Right ventricle myocardium inferior (tissue), 1 donor: ENCODE results near the gene RXFP4. TPM values are rescaled to one million over a fixed set of nuclear protein-coding genes. Genes with fewer than 3 reads are reported as not detected.

Experiments
- ATAC-seq: fragments of 200-7000 bp; cut with Tn5 transposase; one replicate; pipeline ENCODE4 v1.9.1; 2020; ENCODE audit warnings: mild to moderate bottlenecking, moderate library complexity
- DNase-seq: peaks from one replicate; pipeline ENCODE4 v3.0.0; 2021; ENCODE audit errors: missing footprints
- intact Hi-C: fragments of 100-400 bp; cut with DNase I; formaldehyde crosslinking; loops from one replicate; pipeline ENCODE4 v1.11.0; 2022
- total RNA-seq: library from RNA; stranded (reverse); fragmentation: NEBNext Ultra II Directional; extraction: Animal tissue kit (Norgen Biotek cat#: 25700); gene quantifications from one replicate; pipeline ENCODE4 v1.2.1, GENCODE V29; 2021
- donor health status: DM: no; HTN: yes; CAD: no; lungs with severe emphysema.

RXFP4 gene
- total RNA-seq, 1 donor from 2014 or later = not detected

DNA sequence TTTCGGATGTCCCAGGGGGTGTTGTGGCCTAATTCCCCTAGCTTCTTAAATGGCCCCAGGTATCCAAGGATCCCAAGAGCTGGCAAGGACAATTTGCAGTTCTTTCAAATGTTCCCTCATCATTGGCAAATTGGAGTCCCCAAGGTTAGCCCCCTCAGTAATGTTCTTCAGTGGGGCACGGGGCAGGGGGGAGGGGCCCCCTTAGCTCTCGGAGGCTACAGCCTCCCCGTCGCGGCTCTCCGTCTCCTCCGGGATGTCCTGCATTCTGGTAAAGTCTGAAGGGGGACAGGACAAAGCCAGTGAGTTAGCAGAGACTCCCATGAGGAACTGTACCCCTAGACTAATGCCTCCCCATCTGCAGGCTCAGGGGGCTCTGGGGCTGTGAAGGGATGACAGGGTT is 6.3 kb downstream of the RXFP4 start:
- intact Hi-C loops = no loop called here
- ATAC-seq (no peak), DNase-seq (no peak)

DNA sequence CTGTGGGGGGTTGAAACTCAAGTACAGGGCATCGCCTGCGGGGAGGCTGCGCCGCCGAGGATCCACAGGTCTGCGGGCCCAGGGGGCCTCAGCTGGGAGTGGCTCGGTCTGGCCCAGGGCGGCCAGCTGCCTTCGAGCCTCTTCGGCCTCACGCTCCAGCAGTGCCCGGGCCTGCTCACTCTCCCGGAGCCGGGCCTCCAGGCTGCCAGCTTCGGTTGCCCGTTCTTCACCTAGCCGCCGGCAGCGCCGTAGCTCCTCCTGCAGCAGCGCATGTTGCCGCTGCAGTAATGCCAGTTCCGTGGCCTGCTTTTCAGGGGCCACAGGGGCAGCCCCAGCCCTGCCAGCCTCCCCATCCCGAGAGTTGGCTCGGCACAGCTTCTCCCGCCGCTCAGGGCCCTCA is 9.4 kb downstream of the RXFP4 start:
- no peak for ATAC-seq
- DNase-seq = no peak
- intact Hi-C loops = no loop called here

DNA sequence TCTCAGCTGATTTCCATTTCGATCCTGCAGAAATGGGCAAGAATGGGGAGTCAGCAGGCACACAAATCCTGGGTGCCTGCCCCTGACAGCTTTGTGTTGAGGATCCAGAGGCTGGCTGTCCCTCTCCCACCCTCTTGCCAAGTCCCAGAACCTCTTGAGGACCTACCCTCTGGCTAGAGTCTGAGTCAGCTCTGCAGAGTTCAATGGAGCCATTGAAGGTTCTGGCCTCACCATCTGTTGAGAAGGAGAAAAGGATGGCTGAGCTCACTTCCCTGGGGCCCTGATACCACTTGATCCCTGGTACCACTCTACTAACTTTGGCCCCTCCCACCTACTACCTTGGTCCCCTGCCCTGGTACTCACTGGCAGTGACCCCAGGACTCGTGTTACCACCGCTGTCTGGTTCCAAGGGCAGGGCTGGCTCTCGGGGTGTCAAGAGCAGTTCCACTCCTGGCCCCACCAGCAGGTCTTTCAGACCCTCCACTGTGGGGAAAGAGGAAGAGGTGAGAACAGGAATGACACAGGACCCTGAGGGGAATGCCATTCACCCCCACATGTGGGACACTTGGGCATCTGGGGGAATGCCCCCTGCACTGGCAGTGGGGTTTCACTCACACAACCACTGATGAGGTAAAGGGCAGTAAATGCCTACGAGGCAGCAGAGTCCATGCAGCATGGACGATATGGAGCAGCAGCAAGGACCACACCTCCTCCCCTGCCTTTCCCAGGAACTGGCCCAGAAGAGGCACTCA is 10.5 kb downstream of the RXFP4 start:
- ATAC-seq (no peak), DNase-seq (no peak)
- intact Hi-C loops = no loop called here

DNA sequence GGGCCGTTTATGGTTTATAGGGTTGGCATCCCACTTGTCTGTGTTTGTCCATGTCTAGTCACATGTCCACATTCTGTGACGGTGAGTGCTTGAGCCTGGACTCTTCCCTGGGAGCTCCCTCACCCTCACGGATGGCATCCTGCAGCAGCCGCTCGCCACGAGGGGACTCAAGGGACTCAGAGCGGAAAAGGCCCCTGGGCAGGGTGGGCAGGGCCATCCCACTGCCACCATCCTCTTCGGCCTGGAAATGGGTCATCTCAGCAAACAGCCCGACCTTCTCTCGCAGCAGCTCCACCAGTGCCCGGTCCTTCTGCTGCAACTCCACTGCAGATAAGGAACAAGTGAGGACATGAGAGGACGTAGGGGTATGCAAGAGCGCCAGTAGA is 11.1 kb downstream of the RXFP4 start:
- no peak for DNase-seq
- no peak for ATAC-seq
- intact Hi-C loops = no loop called here

DNA sequence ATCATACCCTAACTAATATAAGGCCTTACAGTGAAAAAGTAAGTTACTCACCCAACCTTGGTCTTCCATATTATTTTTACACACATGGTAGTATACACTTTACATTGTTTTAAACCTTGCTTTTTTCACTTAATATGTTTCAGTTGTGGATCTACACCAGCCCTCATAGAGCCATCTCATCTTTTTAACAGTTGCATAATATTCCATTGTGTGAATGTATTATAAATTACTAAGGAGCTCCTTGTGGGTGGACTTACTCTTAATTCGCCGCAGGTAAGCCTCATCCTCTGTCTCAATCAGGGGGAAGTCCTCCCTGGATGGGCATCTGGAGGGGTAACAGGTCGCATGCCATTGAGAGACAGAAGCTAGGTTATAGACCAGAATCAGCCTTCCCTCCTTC is 13.2 kb downstream of the RXFP4 start:
- DNase-seq (no peak), ATAC-seq (no peak)
- intact Hi-C loops = loop anchor here (5.0 kb wide), 1 partner anchor 38 kb away; no protein-coding TSS in a partner anchor

DNA sequence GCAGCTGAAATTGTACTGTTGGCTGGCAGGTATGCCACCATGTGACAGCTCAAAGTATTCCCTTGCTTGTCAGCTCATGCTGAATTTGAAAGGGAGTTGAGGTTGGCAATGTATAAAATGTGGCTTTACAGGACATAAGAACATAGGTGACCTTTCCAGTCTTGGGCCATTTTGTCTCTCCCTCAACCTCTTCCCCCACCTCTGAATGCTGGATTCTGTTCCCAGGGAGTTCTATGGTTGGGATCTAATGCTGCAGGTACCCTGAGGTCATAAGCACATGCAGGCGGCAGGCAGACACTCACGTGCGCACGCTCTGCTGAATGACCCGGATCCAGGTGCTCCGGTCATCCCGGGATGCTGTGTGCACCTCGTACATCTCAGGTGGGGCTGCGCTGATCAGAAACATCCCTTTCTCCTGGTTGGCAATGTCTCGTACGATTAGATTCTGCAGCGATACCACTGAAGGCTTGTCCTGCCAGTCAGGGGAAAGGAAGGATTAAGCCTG is 16.0 kb downstream of the RXFP4 start:
- intact Hi-C loops = loop anchor here (5.0 kb wide), 1 partner anchor 35 kb away; no protein-coding TSS in a partner anchor
- ATAC-seq (no peak), DNase-seq (no peak)

DNA sequence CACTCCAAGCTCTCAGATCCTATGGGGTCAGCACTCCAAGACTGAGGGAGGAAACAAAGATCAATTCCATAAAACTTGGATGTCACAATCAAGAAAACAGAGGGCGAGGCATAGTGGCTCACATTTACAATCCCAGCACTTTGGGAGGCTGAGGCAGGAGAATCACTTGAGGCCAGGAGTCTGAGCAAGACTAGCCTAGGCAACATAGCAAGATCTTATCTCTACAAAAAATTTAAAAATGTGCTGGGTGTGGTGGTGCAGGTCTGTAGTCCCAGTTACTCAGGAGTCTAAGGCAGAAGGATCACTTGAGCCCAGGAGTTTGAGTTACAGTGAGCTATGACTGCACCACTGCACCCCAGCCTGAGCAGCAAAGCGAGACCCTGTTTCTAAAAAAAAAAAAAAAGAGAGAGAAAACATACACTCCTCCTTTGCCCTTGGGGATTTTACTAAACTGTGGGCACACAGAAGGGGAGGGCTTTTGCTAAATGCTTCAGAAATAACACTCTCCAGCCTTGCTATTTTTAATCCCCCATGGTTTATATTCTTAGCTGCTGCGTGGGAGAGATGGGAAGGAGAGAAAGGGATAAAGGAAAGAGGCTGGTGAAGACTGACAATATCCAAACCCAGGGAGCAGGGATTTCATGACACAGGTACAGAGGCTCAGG is 18.8 kb downstream of the RXFP4 start:
- ATAC-seq = no peak

DNA sequence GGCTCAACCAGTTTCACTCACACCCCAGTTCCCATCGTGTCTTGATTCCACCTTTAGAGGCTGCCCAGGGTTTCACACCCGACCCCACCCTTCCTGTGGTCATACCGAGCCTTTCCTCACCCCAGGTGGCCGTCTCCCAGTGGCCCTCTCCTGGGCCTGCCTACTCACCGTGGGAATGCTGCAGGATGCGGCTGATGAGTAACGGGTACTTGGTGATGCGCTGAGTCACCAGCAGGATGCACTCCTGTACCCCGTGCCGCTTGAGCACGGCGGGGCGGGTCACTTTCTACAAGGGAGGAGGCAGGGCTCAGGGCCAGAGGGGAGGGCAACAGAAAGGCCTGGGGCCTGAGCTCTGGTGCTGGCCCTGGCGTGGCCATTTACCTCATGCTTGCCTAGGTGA is 20.5 kb downstream of the RXFP4 start:
- intact Hi-C loops = loop anchor here (2.0 kb wide), 2 partner anchors 17 to 21 kb away; partner anchors contain the start of genes ARHGEF2 and RXFP4
- ATAC-seq (peak; percentile 39), DNase-seq (peak; percentile 83)

More for the DNA sequence above, 18.8 kb downstream of the RXFP4 start:
- DNase-seq = no peak
- intact Hi-C loops = no loop called here

DNA sequence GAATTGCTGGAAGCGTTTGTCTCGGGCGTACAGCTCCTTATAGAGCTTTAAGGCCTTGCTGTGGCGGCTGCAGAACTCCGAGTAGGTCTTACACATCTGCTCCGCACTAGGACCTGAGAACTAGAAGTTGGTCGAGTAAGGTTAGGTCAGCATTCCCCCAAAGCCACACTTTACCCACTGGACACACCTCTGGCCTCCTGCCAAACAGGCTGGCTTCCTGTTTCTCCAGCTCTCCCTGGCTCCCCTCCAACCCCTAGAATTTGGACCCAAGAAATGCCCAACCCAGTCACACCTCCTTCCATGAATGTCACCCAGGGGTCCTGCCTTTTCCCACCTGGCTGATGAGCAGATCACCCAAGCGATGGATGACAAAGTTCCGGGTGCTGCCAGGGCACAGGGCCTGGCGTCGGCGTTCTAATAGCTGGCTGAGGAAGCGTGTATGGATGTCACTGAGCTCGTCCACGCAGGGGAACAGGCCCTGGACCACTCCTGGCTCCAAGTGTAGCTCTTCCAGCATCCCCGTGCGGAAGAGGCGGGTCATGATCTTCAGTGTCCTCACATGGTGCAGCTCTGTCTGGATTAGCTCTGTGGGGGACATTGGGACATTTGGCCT is 21.3 kb downstream of the RXFP4 start:
- DNase-seq (peak; percentile 76), ATAC-seq (no peak)
- intact Hi-C loops = loop anchor here (2.0 kb wide), 2 partner anchors 16 to 22 kb away; partner anchors contain the start of genes ARHGEF2 and RXFP4

DNA sequence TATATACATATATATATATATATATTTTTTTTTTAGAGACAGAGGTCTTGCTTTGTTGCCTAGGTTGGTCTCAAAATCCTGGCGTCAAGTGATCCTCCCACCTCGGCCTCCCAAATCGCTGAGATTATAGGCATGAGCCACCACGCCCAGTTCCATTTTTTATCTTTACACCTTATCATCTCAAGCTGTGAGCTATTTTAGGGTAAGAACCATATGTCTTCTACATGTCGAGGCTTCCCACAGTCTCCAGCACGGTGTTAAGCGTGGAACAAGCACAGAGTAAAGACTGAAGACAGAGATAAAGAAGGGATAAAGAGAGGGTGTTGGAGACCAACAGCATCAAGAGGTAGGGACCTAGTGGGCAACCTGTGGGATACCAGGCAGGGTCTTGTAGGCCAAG is 22.8 kb downstream of the RXFP4 start:
- no peak for ATAC-seq
- no peak for DNase-seq

DNA sequence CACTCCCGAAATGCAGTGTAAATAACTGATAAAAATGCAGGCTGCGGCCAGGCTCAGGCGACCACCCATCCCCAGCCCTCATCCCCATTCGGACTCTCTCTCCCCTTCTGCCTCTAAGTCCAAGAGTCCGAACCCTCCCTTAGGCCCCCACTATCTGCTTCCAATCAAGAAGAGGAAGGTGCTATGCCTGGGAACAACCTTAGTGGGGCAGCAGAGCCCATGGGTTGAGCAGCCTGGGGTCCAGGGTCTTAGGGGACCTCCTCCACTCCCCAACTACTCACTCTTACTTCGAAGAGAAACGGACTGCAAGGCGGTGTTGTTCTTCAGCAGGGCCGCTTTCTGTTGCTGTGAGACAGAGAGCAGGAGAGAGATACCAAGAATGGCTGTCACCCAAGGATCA is 24.7 kb downstream of the RXFP4 start:
- intact Hi-C loops = no loop called here
- ATAC-seq (no peak), DNase-seq (no peak)

More for the DNA sequence above, 22.8 kb downstream of the RXFP4 start:
- intact Hi-C loops = no loop called here

DNA sequence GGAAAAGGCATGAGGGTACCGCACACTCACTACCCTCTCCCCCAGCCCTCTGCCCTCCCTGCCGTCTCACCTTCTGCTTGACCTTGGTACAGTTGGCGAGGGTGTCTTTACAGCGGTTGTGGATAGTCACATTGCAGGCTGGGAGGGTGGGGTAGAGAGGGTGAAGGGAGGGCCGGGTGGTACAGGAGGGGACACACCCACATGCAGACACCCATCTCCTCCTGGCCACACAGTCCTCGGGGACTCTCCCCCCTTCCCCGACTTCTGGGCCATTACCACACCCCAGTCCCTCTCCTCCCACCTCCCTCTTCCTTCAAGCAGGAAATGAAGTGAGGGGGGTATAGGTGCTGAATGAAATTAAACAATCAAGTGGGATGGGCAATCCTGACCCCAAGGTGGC is 25.3 kb downstream of the RXFP4 start:
- DNase-seq = no peak
- intact Hi-C loops = no loop called here
- peak; percentile 17 for ATAC-seq

DNA sequence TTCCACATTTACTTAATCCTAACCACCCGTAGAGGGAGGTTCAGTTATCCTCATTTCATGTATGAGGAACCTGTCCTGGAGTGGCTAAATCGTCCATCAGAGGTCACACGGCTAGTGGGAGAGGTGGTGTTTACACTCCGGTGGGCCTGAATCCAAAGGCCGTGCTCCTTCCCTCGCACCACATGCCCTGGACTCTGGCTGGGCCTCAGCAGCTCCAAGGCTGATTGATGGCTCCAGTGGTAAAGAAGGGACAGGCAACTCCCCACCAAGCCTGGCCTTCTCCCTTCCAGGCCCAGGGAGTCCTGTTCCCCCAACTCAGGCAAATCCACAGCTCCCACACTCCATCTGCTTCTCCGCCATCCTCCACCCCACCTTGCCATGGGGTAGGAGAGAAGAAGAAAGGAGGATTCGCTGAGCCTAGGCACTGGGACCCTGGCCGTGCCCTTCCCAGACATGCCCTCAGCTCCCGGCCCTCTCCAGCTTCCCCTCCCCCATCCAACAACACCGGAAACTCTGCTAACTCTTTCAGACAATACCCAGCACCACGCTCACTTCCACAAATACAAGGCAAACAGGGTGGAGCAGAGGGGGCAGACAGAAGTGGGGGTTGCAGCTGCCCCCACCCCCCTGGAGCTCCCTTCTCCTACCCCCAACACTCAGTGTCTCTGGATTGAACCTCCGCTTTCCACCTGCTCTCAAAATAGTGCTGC is 26.1 kb downstream of the RXFP4 start:
- no peak for DNase-seq
- peak; percentile 26 for ATAC-seq
- intact Hi-C loops = no loop called here

DNA sequence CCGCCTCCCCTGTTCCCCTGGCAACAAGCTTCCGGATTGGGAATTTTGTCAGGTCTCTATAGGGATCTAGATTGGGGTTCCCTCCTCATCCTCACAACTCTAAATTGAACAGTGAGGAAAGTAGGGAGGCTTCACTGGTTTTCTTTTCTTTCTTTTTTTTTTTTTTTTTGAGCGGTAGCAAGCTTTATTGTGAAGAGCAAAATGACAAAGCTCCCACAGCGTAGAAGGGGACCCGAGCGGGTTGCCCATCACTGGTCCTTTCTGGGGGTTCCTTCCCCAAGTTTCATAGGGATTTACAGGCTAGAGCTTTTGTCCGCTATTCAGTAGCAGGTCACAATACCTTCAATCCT is 26.6 kb downstream of the RXFP4 start:
- no peak for ATAC-seq
- intact Hi-C loops = no loop called here
- DNase-seq = no peak

DNA sequence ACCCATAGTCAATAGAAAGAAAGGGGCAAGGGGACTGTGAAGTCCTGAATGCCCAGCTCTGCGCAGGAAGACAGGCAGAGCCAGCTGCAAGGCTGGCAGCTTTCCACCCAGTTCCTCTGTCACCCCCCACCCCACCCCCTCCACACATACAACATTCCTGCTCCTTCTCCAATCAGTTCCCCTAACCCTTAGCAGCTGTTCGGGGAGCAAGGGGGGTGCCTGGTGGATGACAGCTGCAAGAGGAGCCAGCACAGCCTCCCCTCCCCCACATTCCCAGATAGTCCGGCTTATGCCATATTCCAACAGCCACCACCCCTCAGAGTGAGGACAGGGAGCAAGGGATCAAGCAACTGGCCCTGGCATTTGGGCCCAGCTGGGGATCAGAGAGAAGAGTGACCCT is 27.2 kb downstream of the RXFP4 start:
- peak; percentile 66 for DNase-seq
- peak; percentile 24 for ATAC-seq
- intact Hi-C loops = no loop called here

DNA sequence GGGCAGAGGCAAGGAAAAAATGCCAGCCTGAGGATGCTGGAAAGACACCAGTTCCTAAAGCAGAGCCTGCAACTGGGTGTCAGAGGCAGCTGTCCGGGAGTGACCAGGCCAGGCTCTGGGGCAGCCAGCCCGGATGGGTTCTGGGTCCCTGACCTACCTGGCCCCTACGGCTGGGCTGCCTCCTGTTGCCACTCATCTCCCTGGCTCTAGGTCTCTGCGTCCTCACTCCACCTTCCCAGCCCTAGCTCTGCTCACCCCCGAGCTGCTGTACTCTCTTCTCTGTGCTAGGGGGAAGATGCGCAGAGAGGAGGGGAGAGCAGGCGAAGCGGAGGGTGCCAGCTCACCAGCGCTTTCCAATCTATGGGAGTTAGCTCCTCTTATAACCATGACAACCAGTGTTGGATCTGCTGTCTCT is 27.9 kb downstream of the RXFP4 start:
- DNase-seq (peak; percentile 53), ATAC-seq (no peak)
- intact Hi-C loops = no loop called here

DNA sequence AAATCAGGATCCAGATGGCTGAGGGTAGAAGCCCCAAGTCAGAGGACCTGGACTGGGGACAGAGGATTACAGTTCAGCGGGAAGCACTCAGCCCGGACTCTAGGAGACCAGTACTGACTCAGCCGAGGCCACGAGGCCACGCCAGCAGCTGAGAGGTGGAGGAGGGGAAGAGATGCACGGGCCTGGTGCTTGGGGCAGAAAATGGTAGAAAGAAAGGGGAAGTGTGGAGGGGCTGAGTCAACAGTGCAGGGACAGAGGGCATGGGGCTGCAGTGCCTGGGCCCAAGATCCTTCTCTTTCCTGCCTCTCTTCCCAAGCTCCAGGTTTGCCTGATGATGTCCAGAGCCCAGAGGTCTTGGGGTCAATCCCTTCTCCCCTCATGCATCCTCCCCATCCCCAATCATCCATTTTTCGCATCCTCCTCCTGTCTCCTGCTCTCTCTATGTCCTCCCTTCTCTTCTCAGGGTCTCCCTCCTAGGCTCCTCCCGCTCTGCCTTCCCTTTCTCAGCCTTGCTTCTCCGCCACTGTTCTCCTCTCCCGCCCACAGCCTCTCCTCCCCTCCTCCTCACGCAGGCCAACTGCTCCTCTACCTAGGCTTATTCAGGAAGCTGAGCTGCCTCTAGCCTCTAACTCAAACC is 29.2 kb downstream of the RXFP4 start:
- intact Hi-C loops = no loop called here
- DNase-seq = peak; percentile 92
- ATAC-seq = peak; percentile 74

DNA sequence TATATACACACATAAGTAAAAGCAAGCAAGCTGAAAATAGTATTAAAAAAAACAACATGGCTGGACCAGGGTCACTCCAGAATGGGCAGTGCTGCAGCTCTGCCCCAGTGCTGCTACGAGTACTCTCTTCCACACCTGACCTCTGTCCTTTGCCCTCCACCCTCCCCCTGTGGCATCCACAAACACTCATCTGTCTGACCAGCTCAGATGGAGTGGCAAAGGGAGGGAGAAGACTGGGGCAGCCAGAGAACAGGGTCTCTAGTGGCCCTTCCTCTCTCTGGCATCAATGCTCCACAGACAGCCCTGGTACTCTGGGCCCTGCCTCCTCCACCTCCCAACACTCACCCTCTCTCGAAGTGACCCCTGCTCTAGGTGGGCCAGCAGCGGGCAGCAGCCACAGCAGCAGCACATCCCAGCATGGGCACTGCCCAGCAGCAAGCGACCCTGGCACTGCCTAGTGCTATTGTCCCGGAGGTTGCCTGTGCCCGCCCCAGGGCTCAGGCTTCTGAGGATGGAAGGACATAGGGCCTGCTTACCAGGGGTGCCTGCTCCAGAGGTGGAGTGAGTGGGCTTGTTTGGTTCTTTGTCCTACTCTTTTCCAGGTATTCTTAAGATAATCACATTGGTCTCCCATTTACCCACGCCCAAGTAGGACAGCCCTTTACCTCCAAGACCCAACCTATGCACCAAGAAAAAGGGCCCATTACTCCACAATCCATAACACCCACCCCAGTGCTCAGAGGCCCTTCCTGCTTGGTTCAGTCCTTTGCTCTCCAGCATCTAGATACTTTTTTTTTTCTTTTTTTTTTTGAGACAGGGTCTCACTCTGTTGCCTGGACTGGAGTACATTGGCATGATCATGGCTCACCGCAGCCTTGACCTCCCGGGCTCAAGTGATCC is 30.7 kb downstream of the RXFP4 start:
- intact Hi-C loops = no loop called here
- ATAC-seq = no peak
- no peak for DNase-seq
